ENCODE measurements around the gene INTS11. TPM values are rescaled to one million over a fixed set of nuclear protein-coding genes. Genes with fewer than 3 reads are reported as not detected.
"Not testable (repeated sequence)": the region's sequence is repeated elsewhere in the genome, so short reads cannot be mapped to it uniquely, and the experiment has no call there.

INTS11 gene
- total RNA-seq, 2 experiments from 2014 or later, result 124 to 125 TPM

- CTCF ChIA-PET, result interaction anchor here (1.3 kb wide), 1 partner anchor 53 kb away, joined by 4 read pairs; no protein-coding TSS in a partner anchor
- POLR2A ChIA-PET, result no interaction called here
These were observed 3.6 kb downstream of the INTS11 start for GRCh38 chr1:1320666-1321448.

- ChIA-PET CTCF (no interaction called here), POLR2A (interaction anchor here (0.6 kb wide), 1 partner anchor 14 kb away, joined by 3 read pairs; no protein-coding TSS in a partner anchor)
These were observed 4.9 kb downstream of the INTS11 start for GRCh38 chr1:1319646-1319941.

GRCh38 chr1:1318777-1319645 lies 5.4 kb downstream of the INTS11 start:
- ChIA-PET CTCF (no interaction called here), POLR2A (interaction anchor here (0.6 kb wide), 1 partner anchor 13 kb away, joined by 3 read pairs; no protein-coding TSS in a partner anchor)

- CTCF ChIA-PET, result no interaction called here
- POLR2A ChIA-PET, result no interaction called here
These were observed 6.3 kb downstream of the INTS11 start for GRCh38 chr1:1318131-1318652.

- POLR2A ChIA-PET, result interaction anchor here (0.6 kb wide), 1 partner anchor 182 kb away, joined by 4 read pairs; no protein-coding TSS in a partner anchor
These were observed 7.0 kb downstream of the INTS11 start for GRCh38 chr1:1317420-1317819.

GRCh38 chr1:1316199-1316598 lies 8.3 kb downstream of the INTS11 start:
- CTCF ChIA-PET, POLR2A ChIA-PET: not testable (repeated sequence)

More at GRCh38 chr1:1317420-1317819, 7.0 kb downstream of the INTS11 start:
- CTCF ChIA-PET, result no interaction called here

- CTCF ChIA-PET, result interaction anchor here (1.0 kb wide), 1 partner anchor 193 kb away, joined by 3 read pairs; no protein-coding TSS in a partner anchor
- POLR2A ChIA-PET, result no interaction called here
These were observed 9.0 kb downstream of the INTS11 start for GRCh38 chr1:1315435-1315954.

- ChIA-PET CTCF (interaction anchor here (1.0 kb wide), 1 partner anchor 193 kb away, joined by 3 read pairs; no protein-coding TSS in a partner anchor), POLR2A (no interaction called here)
These were observed 9.7 kb downstream of the INTS11 start for GRCh38 chr1:1314678-1315335.

- POLR2A ChIA-PET, result no interaction called here
- CTCF ChIA-PET, result no interaction called here
These were observed 10.2 kb downstream of the INTS11 start for GRCh38 chr1:1314237-1314586.

- CTCF ChIA-PET, result no interaction called here
- POLR2A ChIA-PET, result no interaction called here
These were observed 10.8 kb downstream of the INTS11 start for GRCh38 chr1:1313500-1314236.

- ChIA-PET CTCF (interaction anchor here (0.8 kb wide), 1 partner anchor 279 kb away, joined by 3 read pairs; no protein-coding TSS in a partner anchor), POLR2A (no interaction called here)
These were observed 11.8 kb downstream of the INTS11 start for GRCh38 chr1:1312450-1313314.

- POLR2A ChIA-PET, result no interaction called here
- CTCF ChIA-PET, result interaction anchor here (0.6 to 2.3 kb wide), 3 partner anchors 8 to 60 kb away, joined by 3 to 6 read pairs (median 4); no protein-coding TSS in a partner anchor
These were observed 13.1 kb downstream of the INTS11 start for GRCh38 chr1:1311107-1312104.

- ChIA-PET POLR2A (interaction anchor here (1.1 kb wide), 1 partner anchor 65 kb away, joined by 3 read pairs; the partner anchor contains the start of gene AURKAIP1), CTCF (interaction anchor here (2.3 kb wide), 1 partner anchor 61 kb away, joined by 6 read pairs; no protein-coding TSS in a partner anchor)
These were observed 13.9 kb downstream of the INTS11 start for GRCh38 chr1:1310476-1311053.

- ChIA-PET POLR2A (interaction anchor here (1.0 to 1.1 kb wide), 2 partner anchors 15 to 65 kb away, joined by 3 read pairs; partner anchors contain the start of gene AURKAIP1), CTCF (interaction anchor here (2.3 kb wide), 1 partner anchor 62 kb away, joined by 6 read pairs; no protein-coding TSS in a partner anchor)
These were observed 14.4 kb downstream of the INTS11 start for GRCh38 chr1:1310109-1310385.

- ChIA-PET CTCF (interaction anchor here (2.3 kb wide), 1 partner anchor 62 kb away, joined by 6 read pairs; no protein-coding TSS in a partner anchor), POLR2A (interaction anchor here (1.0 to 1.1 kb wide), 2 partner anchors 16 to 66 kb away, joined by 3 read pairs; partner anchors contain the start of gene AURKAIP1)
These were observed 15.0 kb downstream of the INTS11 start for GRCh38 chr1:1309251-1310108.

Measured in activated CD8-positive, alpha-beta memory T cell treated with anti-CD3 and anti-CD28 coated beads for 36 hours (primary cell).